ENCODE measurements around the gene FARP1. TPM values are rescaled to one million over a fixed set of nuclear protein-coding genes. Genes with fewer than 3 reads are reported as not detected.

Gene FARP1
- total and polyA plus RNA-seq, 2 of the 13 experiments (the other 11 are each of a cell fraction or from before 2014, with no cell fraction given), result 70.6 to 126 TPM

- TF ChIP-seq PREB (CRISPR knock-in tag; IDR thresholded peaks at IDR 0.05) (no peak), PTBP1 (IDR thresholded peaks at IDR 0.05; ENCODE audit: low read depth, low read length, poor library complexity, severe bottlenecking) (no peak), JARID2 (CRISPR knock-in tag; IDR thresholded peaks at IDR 0.05; ENCODE audit: insufficient replicate concordance) (no peak), ZBTB7B (CRISPR knock-in tag; IDR thresholded peaks at IDR 0.05) (no peak), SP5 (CRISPR knock-in tag; IDR thresholded peaks at IDR 0.05; ENCODE audit: borderline replicate concordance, low read depth) (no peak), TAF15 (IDR thresholded peaks at IDR 0.05; ENCODE audit: low read depth, low read length, poor library complexity, severe bottlenecking) (no peak), PAX8 (CRISPR knock-in tag; IDR thresholded peaks at IDR 0.05; ENCODE audit: borderline replicate concordance) (no peak), ZNF350 (CRISPR knock-in tag; IDR thresholded peaks at IDR 0.05; ENCODE audit: borderline replicate concordance, low read depth) (no peak), ZNF264 (CRISPR knock-in tag; IDR thresholded peaks at IDR 0.05) (no peak; the same call in 1 of the 2 replicates), ZFX (CRISPR knock-in tag; IDR thresholded peaks at IDR 0.05; ENCODE audit: low read depth) (0 out of 2 replicates have a peak, but pooled peaks have one; percentile 20), RARG (CRISPR knock-in tag; IDR thresholded peaks at IDR 0.05; ENCODE audit: low read depth) (no peak), HCFC1 (IDR thresholded peaks at IDR 0.05; ENCODE audit: low read depth, low read length) (no peak), ZNF83 (CRISPR knock-in tag; IDR thresholded peaks at IDR 0.05; ENCODE audit: borderline replicate concordance) (no peak), ZNF333 (CRISPR knock-in tag; IDR thresholded peaks at IDR 0.05; ENCODE audit: borderline replicate concordance) (no peak), SRF (IDR thresholded peaks at IDR 0.05; ENCODE audit: low read depth, low read length) (no peak), ZKSCAN5 (CRISPR knock-in tag; IDR thresholded peaks at IDR 0.05) (no peak), SPEN (CRISPR knock-in tag; IDR thresholded peaks at IDR 0.05; ENCODE audit: low read depth) (no peak), MYPOP (CRISPR knock-in tag; IDR thresholded peaks at IDR 0.05) (0 out of 2 replicates have a peak, but pooled peaks have one; percentile 30), ISX (CRISPR knock-in tag; conservative IDR thresholded peaks at IDR 0.05) (no peak), WIZ (CRISPR knock-in tag; IDR thresholded peaks at IDR 0.05) (no peak)
- TF ChIP-seq, protein P1, sequence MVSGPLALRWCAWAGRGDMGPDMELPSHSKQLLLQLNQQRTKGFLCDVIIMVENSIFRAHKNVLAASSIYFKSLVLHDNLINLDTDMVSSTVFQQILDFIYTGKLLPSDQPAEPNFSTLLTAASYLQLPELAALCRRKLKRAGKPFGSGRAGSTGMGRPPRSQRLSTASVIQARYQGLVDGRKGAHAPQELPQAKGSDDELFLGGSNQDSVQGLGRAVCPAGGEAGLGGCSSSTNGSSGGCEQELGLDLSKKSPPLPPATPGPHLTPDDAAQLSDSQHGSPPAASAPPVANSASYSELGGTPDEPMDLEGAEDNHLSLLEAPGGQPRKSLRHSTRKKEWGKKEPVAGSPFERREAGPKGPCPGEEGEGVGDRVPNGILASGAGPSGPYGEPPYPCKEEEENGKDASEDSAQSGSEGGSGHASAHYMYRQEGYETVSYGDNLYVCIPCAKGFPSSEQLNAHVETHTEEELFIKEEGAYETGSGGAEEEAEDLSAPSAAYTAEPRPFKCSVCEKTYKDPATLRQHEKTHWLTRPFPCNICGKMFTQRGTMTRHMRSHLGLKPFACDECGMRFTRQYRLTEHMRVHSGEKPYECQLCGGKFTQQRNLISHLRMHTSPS (CRISPR knock-in tag; IDR thresholded peaks at IDR 0.05; ENCODE audit: low read depth), result 0 out of 2 replicates have a peak, but pooled peaks have one; percentile 54
- TF ChIP-seq, protein P2, sequence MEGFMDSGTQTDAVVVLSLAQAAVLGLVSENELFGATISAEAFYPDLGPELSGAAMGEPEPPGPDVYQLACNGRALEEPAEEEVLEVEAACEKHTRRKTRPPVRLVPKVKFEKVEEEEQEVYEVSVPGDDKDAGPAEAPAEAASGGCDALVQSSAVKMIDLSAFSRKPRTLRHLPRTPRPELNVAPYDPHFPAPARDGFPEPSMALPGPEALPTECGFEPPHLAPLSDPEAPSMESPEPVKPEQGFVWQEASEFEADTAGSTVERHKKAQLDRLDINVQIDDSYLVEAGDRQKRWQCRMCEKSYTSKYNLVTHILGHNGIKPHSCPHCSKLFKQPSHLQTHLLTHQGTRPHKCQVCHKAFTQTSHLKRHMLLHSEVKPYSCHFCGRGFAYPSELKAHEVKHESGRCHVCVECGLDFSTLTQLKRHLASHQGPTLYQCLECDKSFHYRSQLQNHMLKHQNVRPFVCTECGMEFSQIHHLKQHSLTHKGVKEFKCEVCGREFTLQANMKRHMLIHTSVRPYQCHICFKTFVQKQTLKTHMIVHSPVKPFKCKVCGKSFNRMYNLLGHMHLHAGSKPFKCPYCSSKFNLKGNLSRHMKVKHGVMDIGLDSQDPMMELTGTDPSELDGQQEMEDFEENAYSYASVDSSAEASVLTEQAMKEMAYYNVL (CRISPR knock-in tag; IDR thresholded peaks at IDR 0.05; ENCODE audit: borderline replicate concordance), result peak; percentile 75; the same call in 1 of the 2 replicates
- TF ChIP-seq, protein P3, sequence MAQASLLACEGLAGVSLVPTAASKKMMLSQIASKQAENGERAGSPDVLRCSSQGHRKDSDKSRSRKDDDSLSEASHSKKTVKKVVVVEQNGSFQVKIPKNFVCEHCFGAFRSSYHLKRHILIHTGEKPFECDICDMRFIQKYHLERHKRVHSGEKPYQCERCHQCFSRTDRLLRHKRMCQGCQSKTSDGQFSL (CRISPR knock-in tag; IDR thresholded peaks at IDR 0.05), result no peak
Measured at GRCh38 chr13:98308086-98308911, 165.4 kb downstream of the FARP1 start (continued).

Data from HepG2 (cell line).